HG03095 (cell line): ENCODE data around the gene GRK5.
"Not testable (repeated sequence)": the region's sequence is repeated elsewhere in the genome, so short reads cannot be mapped to it uniquely, and the experiment has no call there.

Source experiments
- ATAC-seq: cut with Tn5 transposase; IDR thresholded peaks from one replicate; pipeline ENCODE4 v1.9.1; 2021; ENCODE audit warnings: moderate library complexity; ENCODE audit not compliant: unreplicated experiment

GRK5 gene

DNA sequence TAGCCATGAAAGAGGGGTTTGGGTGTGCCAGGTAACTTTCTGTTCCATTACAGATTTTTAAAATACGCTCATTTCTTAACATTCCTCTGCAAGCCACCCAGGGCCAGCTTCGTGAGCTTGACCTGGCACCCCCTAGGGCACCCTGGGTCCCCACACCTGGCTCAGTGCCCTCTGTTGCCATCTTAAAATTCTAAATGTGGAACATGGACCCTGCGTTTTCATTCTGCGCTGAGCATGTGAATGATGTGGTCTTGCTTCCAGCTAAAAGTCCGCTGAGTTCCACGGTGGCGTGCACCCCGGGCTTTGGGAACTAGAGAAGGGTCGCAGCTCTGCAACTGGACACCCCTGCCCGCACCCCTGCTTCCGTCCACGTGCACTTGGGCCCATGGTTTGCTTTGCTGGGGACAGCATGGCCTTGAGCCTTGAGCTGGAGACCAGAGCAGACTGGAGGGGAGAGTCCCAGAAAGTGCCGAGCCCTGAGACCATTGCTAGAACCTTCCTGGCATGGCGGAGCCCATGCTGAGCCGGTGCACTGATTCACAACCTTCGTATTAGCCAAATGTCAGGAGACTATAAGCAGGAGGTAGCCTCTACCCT is 244.0 kb downstream of the GRK5 start:
- no peak for ATAC-seq

DNA sequence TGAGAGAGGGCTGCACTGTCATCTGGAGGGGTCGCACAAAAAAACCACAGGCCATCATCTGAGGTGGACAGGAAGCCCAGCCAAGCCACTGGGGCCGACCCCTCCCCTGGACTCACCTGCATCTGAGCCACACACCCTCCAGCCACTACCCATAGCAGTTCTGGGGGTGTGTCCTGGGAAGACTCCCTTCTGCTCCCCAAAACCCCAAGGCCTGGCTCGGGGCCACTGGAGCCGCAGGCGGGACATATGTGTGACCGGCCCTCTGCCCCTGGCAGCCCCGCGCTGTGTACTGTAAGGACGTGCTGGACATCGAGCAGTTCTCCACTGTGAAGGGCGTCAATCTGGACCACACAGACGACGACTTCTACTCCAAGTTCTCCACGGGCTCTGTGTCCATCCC is 245.0 kb downstream of the GRK5 start:
- no peak for ATAC-seq

DNA sequence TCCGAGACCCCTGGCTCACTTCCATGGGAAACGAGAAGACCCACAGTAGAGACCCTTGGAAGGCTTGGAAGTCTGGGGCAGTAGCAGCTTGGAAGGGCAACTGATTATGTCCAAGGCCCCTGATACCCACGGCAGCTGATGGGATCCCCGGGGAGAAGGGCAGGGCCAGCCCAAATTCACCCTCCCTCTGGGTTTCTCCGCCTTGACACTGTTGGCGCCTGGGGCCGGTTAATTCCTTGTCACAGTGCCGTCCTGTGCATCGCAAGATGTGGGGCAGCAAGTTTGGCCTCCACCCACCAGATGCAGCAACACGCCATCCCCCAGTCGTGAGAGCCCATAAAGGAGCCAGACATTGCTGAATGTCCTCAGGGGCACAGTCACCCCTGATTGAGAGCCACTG is 245.9 kb downstream of the GRK5 start:
- no peak for ATAC-seq

DNA sequence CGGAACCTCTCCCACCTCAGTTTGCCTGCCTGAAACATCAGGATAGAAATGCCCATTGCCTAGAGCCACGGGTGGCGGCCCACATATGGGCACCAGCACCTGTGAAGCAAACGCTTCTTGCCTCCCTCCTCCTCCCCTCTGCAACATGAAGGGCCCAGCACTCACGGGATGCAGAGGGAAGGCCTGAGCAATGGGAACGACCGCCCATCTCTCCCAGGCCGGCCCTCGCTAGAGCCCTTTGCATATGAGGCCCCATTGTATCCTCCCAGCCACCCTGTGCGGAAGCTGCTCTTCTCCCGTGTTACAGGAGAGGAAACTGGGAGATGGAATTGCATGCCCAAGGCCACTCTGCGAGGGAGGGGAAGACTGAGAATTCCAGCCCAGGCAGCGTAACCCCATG is 246.9 kb downstream of the GRK5 start:
- ATAC-seq, result no peak

DNA sequence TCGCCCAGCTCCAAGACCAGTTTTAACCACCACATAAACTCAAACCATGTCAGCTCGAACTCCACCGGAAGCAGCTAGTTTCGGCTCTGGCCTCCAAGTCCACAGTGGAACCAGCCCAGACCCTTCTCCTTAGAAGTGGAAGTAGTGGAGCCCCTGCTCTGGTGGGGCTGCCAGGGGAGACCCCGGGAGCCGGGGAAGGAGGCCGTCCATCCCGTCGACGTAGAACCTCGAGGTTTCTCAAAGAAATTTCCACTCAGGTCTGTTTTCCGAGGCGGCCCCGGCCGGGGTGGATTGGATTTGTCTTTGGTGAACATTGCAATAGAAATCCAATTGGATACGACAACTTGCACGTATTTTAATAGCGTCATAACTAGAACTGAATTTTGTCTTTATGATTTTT is 247.6 kb downstream of the GRK5 start:
- ATAC-seq, result no peak

DNA sequence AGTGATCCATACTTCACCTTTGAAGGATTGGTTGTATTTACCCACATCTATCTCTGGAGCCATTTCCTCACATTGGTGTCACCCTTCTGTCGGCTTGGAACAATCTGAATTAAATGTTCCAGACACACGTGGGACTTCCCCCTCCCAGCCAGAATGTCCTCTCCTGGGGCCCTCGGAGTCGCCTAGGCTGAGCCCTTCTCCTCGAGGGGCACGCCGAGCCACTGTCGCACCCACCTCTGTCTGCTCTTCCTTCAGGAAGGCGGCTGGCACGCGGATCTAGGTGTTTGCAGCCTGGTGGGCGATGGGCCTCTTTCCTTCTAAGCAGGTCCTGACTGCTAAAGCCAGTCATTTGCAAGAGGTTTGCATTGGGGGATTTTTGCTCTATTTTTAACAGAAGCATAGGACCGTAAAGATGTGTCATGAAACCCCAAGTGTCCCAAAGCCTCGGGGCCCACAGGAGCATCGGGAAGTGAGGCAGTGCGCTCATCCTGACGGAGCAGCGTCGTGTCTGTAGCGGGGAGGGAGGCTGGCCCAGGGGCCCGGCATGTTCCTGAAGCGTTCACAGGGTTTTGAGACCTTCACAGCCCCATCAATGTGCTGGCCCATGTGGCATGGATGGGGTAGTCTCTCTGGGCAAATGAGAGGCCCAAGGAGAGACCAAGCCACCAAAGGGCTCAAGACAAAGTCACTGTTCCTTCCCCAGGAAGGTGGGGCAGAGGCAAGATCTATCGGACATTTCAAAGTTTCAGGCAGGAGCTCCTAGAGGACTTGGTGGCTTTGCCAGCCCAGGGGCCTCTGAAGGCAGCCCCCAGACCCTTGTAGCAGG is 248.5 kb downstream of the GRK5 start:
- no peak for ATAC-seq

DNA sequence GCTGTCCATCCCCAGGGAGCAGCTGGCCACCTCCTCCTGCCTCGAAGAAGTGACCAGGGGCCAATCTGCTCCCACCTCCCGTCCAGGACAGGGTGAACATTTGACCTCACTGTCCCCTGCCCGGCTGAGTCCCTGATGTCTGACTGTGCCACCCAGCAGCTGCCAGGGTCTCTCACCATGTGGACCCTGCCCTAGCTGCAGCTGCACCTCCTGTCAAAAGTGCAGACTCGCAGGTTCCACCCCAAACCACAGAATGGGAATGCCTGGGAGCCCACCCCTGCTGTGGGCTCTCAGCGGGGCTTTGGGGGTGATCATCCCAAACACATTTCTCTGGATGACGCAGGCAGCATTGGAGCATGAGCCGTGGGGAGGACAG is 249.1 kb downstream of the GRK5 start:
- no peak for ATAC-seq

DNA sequence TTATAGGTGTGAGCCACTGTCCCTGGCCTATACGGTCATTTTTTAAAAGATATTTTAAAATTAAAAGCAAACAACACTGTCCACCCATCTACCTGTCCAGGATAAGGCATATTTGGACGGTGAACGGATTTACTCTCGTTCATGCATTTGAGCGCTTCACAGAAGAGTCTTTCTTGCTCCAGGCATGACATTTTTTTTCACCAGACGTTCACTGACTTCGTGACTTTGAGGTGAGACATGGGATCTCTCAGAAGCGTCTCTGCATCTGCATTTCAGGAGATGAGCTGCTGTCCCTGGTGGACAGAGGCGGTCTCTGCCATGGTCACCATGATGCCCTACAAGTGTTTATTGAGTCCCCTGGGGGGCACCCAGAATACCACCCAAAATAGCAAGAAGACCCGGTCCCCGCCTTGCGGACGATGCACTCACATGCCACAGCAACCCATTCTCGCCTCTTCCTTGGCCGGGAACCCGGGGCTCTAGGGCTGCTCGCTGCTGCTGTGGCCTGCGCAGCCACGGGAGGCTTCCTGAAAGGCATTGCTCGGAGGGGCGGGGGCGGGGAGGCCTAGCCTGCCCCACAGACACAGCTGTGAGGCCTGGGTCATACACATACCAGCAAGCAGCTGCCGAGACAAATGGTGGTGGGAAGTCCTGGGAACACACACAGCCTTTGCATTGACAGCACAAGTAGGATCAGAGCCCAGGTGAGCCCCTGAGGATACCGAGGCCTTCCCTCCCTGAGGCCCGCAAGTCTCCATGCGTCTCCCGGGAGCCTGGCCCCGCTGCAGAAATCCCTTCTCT is 250.8 kb downstream of the GRK5 start:
- ATAC-seq, result no peak

DNA sequence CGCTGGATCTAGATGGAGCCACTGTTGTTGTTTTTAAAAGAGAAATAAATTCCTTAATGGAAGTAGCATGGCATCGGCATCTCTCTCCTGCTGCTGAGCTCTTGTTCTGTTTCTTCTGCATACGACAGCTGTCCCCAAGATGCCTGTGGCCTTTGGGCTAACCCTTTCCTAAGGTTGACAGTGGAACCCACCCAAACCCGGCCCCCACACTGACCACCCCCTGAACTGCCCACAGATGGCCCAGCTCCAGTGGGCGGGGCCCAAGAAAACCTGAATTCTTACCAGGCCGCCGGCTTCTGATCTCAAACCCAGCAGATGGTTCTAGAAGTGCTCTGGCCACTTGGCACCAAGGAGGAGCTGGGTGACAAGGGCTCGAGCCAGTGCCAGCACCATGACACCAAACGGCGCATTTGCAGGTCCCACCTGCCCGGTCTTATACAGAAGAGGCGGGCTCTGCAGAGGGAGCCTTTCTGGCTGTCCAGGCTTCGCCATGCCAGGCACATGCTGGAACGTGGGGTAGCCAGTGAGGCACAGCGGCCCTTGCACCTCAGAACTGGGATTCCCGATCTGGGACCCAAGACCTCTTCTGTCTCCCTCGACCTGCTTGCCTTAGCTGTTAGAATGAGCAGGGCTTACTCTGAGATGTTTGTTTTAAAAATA is 252.4 kb downstream of the GRK5 start:
- ATAC-seq, result no peak

DNA sequence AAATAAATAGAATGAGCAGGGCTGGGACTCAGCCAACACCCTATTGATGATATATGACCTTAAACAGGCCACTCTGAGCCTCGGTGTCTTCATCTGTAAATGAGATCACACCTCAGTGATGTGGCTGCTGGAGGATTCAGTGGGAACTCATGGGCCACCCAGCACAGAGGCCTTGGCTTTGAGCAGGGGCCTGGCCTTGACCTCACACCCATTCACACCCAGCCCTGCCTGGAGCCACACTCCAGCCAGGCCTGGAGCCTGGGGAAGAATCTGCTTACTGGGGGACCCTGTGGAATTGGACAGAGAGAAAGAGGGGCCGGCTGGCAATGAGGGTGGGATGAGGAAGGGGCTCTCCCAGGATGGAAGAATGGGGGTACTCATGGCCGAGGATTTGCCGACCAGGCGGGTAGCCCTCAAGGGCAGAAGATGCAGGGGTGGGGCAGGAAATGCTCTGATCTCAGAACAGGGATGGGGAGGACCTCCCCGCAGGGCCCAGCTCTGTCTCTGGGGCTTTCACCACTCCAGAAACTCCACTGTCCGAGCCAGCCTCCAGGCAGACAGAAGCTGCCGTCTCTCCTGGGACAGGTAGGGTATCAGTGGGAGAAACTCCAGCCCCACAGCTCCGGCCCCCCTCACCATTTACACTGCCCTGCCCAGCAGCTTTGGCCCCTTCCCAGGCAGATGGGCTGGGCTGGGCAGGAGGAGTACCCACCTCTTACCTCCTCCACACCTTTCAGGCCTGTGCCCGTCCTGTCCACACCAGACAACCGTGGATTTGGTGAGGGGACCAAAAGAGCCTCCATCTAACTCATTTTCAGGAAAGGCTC is 253.2 kb downstream of the GRK5 start:
- no peak for ATAC-seq

DNA sequence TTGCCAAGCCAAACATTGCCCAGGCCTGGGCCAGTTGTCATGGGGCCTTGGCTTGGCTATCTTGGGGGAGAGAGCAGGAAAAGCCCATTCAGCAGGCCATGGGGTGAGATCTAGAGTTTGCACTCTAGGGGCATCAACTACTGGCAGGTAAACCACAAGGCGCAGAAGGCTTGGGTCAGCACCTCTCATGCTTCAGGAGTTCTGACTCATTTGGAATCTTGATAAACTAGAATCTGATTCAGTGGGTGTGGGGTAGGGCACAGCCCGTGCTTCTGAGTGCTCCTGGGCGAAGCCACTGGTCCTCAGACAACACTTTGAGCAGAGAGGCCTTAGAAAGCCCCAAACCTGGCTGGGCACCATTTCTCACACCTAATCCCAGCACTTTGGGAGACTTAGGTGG is 254.0 kb downstream of the GRK5 start:
- no peak for ATAC-seq

DNA sequence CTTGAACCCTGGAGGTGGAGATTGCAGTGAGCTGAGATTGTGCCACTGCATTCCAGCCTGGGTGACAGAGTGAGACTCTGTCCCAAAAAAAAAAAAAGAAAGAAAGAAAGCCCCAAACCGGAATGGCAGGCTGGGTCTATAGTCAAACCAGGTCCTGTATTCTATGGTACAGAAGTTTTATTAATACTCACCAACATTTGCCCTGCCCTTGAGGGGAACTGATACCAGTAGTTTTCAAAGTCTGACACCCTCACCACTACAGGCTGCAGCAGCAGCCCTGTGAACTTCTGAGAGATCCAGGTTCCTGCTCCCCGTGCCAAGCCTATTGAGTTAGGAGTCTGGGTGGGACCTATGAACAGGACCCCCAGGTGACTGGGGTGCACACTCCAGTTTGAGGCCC is 254.6 kb downstream of the GRK5 start:
- ATAC-seq, result peak; percentile 49

DNA sequence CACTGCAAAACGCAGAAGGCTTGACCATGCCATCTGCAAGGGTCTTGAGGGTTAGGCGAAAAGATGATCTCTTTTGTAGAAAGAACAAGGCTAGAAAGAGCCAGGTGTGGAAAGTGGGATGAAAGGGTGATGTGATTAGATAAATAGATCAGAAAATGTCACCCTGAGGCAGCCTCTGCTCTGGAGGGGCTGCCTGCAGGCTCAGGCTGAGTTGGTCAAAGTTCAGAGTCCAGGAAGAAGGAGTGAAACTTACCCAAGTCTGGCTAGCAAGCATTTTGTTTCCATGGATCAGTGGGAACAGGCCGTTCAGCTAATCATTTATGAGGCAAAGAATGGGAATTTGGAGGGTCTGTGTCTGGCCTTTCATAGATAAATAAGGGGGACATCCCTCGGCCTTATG is 255.4 kb downstream of the GRK5 start:
- no peak for ATAC-seq

DNA sequence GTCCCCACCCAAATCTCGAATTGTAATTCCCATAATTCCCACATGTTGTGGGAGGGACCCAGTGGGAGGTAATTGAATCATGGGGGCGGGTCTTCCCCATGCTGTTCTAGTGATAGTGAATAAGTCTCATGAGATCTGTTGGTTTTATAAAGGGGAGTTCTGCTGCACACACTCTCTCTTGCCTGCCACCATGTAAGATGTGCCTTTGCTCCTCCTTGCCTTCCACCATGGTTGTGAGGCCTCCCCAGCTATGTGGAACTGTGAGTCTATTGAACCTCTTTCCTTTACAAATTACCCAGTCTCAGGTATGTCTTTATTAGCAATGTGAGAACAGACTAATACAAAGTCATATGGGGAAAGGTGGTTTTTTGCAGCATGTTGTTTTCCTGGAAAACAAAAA is 255.8 kb downstream of the GRK5 start:
- not testable (repeated sequence) for ATAC-seq

DNA sequence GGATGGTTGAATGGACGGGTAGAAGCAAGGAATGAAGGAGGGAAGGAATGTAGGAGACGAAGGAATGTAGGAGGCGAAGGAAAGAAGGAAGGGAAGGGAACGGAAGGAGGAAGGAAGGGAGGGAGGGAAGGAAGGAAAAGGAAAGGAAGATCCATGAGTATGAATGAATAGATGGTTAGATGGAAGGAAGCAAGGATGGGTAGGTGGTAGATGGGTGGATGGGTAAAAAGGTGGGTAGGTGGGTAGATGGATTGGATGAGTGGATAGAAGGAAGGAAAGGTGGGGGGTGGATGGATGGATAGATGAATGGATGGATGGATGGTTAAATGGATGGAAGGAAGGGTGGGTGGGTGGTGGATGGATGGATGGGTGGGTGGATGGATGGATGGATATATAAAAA is 257.7 kb downstream of the GRK5 start:
- ATAC-seq, result no peak

DNA sequence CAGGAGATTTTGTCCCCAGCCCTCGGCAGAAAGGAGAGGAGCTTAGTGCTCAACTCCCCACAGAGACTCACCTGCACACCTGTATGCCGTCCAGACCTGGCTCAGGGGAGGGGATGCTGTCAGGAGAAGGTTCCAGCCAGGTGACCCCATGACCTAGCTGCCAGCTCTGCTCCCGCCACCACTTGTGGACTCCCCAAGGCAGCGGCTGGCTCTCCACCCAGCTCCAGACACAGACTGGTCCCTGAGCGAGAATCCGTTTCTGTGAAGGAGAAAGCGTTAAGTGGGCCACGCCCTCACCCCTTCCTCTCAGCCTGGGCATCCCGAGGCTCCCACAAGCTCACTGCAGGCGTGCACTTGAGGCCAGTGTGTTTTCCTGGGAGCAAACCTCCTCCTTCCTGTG is 258.7 kb downstream of the GRK5 start:
- no peak for ATAC-seq

DNA sequence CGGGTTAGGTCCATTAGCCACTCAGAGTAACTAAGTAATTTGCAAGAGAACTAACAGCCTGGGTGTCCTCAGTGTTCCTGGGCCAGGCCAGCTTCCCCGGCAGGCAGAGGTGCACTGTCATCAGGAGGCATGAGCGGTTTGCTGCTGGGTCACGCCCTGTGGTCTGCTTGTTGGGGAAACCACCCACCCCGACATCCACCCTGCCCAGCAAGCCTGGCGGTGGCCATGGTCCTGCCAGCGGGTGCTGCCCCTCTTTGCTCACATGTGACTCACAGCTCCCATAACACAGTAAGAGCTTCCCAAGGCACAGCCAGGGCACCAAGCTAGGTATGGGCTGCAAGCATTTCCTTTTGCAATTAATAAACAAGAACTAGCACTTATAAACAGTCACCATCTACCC is 259.3 kb downstream of the GRK5 start:
- ATAC-seq, result peak; percentile 63

DNA sequence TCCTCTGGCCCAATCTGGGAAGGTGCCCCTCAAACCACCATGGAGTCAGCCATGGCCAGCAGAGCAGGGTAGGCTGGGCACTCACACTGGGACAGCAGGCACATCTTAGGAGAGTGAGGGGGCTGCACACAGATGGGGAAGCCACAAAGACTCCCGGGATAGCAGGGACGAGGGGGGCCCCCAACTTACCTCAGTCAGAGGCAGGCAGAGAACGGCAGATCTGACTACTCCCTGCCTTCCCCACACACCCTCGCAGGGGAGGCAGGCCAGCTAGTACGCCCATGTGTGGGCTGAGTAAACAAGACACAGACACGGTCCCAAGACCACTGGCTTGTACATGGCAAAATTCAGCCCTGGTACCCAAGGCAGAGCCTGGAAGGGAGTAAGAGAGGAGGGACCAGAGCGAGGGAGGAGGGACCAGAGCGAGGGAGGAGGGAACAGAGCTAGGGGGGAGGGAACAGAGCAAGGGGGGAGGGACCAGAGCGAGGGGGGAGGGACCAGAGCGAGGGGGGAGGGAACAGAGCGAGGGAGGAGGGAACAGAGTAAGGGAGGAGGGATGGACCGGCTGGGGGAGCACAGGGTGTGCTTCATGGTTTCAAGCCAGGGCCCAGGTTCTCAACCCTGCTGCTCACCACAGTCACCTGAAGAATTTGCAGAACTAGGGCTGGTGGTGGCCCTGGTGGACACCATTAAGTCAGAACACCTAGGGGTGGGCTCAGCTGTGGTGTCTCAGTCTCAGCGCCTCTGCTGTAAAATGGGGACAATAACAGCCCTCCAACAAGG is 261.4 kb downstream of the GRK5 start:
- no peak for ATAC-seq

DNA sequence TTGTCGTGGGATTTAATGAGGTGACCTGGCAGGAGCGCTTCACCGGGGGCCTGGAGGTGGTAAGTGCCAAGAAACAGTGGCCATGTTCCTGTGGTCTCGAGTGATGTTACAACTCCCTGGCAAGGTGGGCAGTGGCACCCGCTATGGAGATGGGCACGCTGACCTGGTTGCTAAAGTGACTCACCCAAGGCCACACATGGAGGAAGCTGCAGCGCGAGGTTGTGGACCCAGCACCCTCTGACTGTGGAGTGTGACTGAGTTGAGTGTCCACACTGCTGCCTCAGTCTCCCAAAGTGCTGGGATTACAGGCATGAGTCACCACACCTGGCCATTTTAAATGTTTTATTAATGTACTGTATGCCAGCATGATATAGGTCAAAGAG is 261.9 kb downstream of the GRK5 start:
- ATAC-seq, result no peak

DNA sequence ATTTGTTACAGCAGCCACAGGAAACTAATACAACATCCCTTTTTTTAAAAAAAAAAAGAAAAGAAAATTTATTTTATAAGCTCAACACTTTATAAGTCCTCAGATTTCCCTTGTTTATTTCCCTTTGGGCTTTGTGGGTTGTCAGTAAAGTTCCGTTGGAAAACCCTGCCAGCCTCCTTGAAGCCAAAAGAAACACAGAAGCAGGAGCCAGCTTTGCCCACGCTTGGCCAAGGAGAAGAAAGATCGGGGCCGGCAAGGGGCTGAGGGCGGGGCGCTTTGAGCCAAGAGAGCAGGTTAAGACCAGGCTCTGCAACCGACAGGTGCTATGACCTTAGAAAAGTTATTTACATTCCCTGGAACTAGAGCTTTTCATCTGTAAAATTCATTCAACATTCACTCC is 262.5 kb downstream of the GRK5 start:
- ATAC-seq, result no peak
